Measurements from ENCODE around the gene FAXDC2. TPM values are rescaled to one million over a fixed set of nuclear protein-coding genes. Genes with fewer than 3 reads are reported as not detected.

Gene FAXDC2
- total and polyA plus RNA-seq, 9 of the 15 experiments (the other 6 are each of a cell fraction or from before 2014, with no cell fraction given): 2.4 to 30.0 (median 9.9) TPM

GRCh38 chr5:154824070-154824469, 26.3 kb downstream of the FAXDC2 start:
- H3K36me3 ChIP-seq (ENCODE audit: control insufficient read depth, insufficient read depth, low read length): peaks cover 72% of the 10 kb centered on the region
- no peak overlapping the region for H3K27ac ChIP-seq (ENCODE audit: extremely low read depth, low read depth, low read length)

More at GRCh38 chr5:154824070-154824469, 26.3 kb downstream of the FAXDC2 start:
- peaks cover 3% of the 10 kb centered on the region in 2 experiments; a peak in 3 of 5 replicates for H3K4me1 ChIP-seq (replicated peaks in 1 of 2; ENCODE audit: control insufficient read depth in 2 of 2, insufficient read depth in 2 of 2, low read length in 2 of 2)
- ChIA-PET POLR2A (interaction anchor here (0.6 kb wide), 1 partner anchor 33 kb away, joined by 5 read pairs; no protein-coding TSS in a partner anchor), CTCF (ENCODE audit: low intra/inter-chr PET ratio) (no interaction called here)
- H3K79me2 ChIP-seq (ENCODE audit: control insufficient read depth, insufficient read depth, low read length): peaks cover 2% of the 10 kb centered on the region; the same call in 1 of the 3 replicates
- no peak overlapping the region for H3K4me2 ChIP-seq (ENCODE audit: insufficient read depth, low read length)
- H4K20me1 ChIP-seq (replicated peaks; ENCODE audit: control insufficient read depth, insufficient read depth, low read length): no peaks in the 10 kb centered on the region
- DNase-seq (ENCODE audit: extremely low read depth in 1 of 4, low spot score in 3 of 4) (no peak), FAIRE-seq (no peak), ATAC-seq (no peak)
- H2AFZ ChIP-seq (ENCODE audit: low read depth, low read length): no peak overlapping the region
- no peak overlapping the region for H3K9ac ChIP-seq (ENCODE audit: insufficient read depth in 1 of 2, low read depth in 2 of 2, low read length in 2 of 2)
- no peaks in the 10 kb centered on the region for H3K27me3 ChIP-seq (ENCODE audit: control insufficient read depth in 2 of 2, insufficient read depth in 2 of 2, low read length in 2 of 2)
- no peak overlapping the region for H3K4me3 ChIP-seq
- BruUV-seq (replicated peaks): no TSS peak
- no peaks in the 10 kb centered on the region for H3K9me3 ChIP-seq (replicated peaks; ENCODE audit: control insufficient read depth, insufficient read depth, low read depth, low read length)
- WGBS (ENCODE audit: insufficient coverage, low coverage, missing lambda C conversion rate): 96% methylated on average over 2 of the region's 2 CpGs
- in situ Hi-C loops (cut with MboI) (no loop called here), intact Hi-C loops (cut with micrococcal nuclease) (no loop called here)
- TF ChIP-seq ZNF224 (CRISPR knock-in tag; IDR thresholded peaks at IDR 0.05): no peak
- TF ChIP-seq CBX2 (IDR thresholded peaks at IDR 0.05; ENCODE audit: insufficient read depth, low read length, poor library complexity, severe bottlenecking): no peak
- TF ChIP-seq ZNF780A (CRISPR knock-in tag; IDR thresholded peaks at IDR 0.05): no peak
- TF ChIP-seq, protein P1, sequence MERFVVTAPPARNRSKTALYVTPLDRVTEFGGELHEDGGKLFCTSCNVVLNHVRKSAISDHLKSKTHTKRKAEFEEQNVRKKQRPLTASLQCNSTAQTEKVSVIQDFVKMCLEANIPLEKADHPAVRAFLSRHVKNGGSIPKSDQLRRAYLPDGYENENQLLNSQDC (CRISPR knock-in tag; IDR thresholded peaks at IDR 0.05): no peak
- TF ChIP-seq POLR2H (tag; IDR thresholded peaks at IDR 0.05; ENCODE audit: low read depth): no peak
- TF ChIP-seq ZNF354B (CRISPR knock-in tag; IDR thresholded peaks at IDR 0.05): no peak
- no peak for TF ChIP-seq TEAD1 (CRISPR knock-in tag; IDR thresholded peaks at IDR 0.05)
- no peak for TF ChIP-seq FIP1L1 (IDR thresholded peaks at IDR 0.05; ENCODE audit: low read depth, low read length, poor library complexity, severe bottlenecking)
- TF ChIP-seq, protein P2, sequence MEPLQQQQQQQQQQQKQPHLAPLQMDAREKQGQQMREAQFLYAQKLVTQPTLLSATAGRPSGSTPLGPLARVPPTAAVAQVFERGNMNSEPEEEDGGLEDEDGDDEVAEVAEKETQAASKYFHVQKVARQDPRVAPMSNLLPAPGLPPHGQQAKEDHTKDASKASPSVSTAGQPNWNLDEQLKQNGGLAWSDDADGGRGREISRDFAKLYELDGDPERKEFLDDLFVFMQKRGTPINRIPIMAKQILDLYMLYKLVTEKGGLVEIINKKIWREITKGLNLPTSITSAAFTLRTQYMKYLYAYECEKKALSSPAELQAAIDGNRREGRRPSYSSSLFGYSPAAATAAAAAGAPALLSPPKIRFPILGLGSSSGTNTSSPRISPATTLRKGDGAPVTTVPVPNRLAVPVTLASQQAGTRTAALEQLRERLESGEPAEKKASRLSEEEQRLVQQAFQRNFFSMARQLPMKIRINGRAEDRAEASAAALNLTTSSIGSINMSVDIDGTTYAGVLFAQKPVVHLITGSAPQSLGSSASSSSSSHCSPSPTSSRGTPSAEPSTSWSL (CRISPR knock-in tag; IDR thresholded peaks at IDR 0.05; ENCODE audit: borderline replicate concordance): no peak
- no peak for TF ChIP-seq PRPF4 (IDR thresholded peaks at IDR 0.05; ENCODE audit: insufficient read depth, low read depth, low read length, poor library complexity, severe bottlenecking)
- no peak for TF ChIP-seq TEAD2 (tag; IDR thresholded peaks at IDR 0.05)
- H3K9me1 ChIP-seq (ENCODE audit: control insufficient read depth, insufficient read depth, low read length): peaks cover 3% of the 10 kb centered on the region

Data from K562 (cell line).